GM18505 (cell line): ENCODE data around the gene OLFM4.

Experiments
- ATAC-seq: cut with Tn5 transposase; IDR thresholded peaks from one replicate; pipeline ENCODE4 v1.9.1; 2021; ENCODE audit not compliant: unreplicated experiment
- POLR2A ChIP-seq: IDR thresholded peaks from 4 replicates; pipeline ENCODE4 v1.6.1; 2011; ENCODE audit warnings: borderline replicate concordance; ENCODE audit not compliant: insufficient read depth, insufficient read length; ENCODE audit errors: extremely low read depth

OLFM4 gene

DNA sequence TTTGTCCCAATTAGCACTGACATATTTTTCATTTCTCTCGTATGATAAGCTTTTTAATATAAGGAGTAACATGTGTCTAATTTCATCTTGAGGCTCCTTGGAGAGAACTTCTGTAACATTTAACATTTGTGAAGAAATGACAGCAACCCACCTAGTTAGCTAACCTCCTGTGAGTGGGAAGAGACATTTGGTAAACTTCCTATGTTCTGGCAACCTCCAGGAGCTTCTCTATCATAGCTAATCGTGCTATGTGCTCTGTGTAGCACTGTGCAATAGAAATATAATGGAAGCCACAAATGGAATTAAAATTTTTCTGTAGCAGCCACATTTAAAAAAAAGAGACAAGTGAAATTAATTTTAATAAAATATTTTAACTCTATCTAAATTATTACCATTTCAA is 5.4 kb upstream of the OLFM4 start:
- ATAC-seq, result no peak
- no peak for TF ChIP-seq POLR2A

DNA sequence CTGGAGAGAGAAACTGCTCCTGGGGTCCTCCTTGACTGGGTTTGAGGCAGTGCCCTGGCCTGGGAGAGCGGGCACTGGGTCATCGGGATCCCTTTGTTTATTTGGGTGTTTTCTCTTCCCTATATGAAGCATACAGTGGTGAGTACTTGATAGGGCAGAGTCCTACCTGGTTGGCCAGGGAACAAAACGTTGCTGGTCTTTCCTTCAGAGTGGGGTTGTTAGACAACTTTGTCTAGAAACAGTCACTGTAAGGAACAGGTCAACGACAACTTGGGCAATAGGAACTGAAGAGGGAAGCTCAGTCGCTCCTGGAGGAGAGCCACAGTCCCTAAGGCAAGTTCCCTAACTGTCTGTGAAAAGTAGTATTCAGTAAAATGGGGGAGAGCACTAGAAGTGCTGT is 550 bp upstream of the OLFM4 start:
- no peak for TF ChIP-seq POLR2A
- ATAC-seq, result no peak

GRCh38 chr13:53032849-53033248 is 4.2 kb downstream of the OLFM4 start:
- no peak for TF ChIP-seq POLR2A
- ATAC-seq, result no peak

DNA sequence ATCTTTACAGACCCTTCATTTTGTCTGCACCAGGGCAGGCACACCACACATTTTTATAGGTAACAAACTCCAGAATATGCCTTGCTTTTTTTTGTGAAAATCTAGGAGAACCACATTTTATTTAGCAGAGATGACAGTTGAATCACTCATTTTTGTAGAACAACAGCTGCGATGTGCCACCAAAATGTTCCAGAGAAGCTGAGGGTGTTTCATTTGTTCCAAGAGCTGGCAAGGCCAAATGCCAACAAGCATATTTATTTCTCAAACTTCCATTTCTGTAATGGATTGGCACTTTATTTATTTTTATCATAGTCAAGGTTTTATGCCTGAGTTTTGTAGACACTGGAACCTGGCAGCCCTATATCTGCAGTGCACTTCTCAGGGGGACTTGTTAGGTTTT is 10.4 kb downstream of the OLFM4 start:
- ATAC-seq, result no peak
- TF ChIP-seq POLR2A, result no peak

DNA sequence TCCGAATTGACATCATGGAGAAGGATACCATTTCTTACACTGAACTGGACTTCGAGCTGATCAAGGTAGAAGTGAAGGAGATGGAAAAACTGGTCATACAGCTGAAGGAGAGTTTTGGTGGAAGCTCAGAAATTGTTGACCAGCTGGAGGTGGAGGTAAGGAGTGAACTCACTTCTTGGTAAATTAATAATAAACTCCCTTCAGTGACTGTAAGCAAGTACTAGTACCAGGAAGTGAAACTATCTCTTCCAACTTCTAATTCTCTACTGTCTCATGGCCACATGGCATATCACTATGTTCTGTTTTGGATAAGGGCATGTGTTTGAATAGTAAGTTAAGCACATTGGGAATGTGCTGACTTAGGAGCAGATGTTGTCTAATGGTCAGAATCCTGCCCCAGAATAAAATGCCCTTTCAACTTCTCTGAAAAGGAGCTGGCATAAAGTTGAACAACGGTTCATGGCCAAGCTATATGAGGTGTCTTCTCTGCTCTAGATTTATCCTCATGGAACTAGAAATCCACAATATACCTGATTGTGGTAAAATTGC is 13.4 kb downstream of the OLFM4 start:
- no peak for TF ChIP-seq POLR2A
- ATAC-seq, result no peak

GRCh38 chr13:53042877-53043276 is 14.3 kb downstream of the OLFM4 start:
- ATAC-seq, result no peak
- TF ChIP-seq POLR2A, result no peak

DNA sequence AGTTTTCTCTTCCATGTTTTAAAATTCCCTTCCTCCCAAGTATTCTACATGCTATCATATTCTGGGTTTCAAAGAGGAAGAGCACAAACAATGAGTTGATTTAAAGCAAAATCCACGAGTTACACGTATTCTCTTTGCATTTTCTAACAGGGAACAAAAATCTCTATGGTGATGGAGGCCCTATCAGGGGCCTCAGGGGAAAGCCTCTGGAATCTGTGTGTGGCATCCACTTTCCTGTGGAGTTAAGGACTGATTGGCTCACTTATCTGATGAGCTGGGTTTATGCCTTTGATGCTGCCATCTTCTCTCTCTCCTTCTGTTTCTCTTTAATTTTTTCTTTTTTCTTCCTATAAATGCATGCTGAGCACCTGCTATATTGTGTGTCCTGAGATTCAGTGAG is 14.8 kb downstream of the OLFM4 start:
- ATAC-seq, result no peak
- TF ChIP-seq POLR2A, result no peak

DNA sequence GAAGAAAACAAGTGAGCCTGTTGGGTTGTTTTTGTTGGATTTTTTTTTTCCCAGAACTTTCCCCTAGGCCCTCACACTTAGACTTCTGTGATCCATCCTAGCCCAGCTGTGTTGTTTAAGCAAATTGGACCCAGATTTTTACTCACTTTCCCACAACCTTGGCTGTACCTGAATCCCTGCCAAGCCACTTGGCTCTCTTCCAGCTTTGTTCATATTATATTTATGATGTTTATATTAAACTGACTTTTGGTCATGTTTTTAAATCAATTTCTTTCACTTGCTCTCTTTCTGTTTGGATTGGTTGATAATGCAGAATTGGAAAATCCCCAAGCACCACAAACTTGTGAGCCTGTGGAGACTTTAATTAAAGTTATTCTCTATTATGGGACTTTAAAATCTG is 16.6 kb downstream of the OLFM4 start:
- TF ChIP-seq POLR2A, result no peak
- no peak for ATAC-seq

DNA sequence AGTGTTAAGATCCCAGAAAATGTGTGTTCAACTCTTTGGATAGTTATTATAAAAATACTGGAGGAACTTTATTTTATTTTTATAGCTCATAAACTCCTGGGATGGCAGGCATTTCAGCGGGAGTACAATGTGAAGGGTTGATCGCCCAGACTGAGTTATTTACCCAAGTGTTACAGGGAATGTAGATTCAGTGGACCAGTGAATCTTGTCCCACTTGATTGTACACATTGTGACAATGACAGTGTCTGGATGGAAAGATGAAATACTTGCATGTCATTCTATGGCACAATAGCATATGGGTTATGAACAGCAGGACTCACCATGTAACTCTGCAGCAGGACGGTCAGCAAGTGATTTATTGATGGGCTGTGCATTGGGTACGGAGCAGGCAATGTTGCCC is 20.3 kb downstream of the OLFM4 start:
- no peak for ATAC-seq
- no peak for TF ChIP-seq POLR2A

DNA sequence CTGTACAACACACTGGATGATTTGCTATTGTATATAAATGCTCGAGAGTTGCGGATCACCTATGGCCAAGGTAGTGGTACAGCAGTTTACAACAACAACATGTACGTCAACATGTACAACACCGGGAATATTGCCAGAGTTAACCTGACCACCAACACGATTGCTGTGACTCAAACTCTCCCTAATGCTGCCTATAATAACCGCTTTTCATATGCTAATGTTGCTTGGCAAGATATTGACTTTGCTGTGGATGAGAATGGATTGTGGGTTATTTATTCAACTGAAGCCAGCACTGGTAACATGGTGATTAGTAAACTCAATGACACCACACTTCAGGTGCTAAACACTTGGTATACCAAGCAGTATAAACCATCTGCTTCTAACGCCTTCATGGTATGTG is 21.5 kb downstream of the OLFM4 start:
- no peak for TF ChIP-seq POLR2A
- ATAC-seq, result no peak

DNA sequence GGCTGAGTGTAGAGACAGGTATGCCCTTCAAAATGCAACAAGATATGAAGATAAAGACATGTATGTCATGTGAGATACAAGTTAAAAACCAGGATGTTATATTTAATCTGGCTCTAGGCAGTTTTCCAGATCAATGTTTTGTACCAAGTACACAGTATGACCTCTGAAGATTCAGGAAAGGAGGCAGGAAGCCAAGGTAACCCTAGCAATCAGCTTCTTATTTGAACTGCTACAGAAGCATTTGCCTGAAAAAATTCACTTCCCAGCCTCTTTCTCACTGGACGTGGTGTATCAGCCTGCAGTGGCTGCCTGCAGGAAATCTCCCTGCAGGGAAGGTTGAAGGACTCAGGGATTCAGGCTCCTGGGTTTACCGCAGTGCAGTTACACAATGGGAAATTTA is 24.1 kb downstream of the OLFM4 start:
- no peak for TF ChIP-seq POLR2A
- ATAC-seq, result no peak

GRCh38 chr13:53054569-53054968 is 26.0 kb downstream of the OLFM4 start:
- no peak for ATAC-seq
- no peak for TF ChIP-seq POLR2A

DNA sequence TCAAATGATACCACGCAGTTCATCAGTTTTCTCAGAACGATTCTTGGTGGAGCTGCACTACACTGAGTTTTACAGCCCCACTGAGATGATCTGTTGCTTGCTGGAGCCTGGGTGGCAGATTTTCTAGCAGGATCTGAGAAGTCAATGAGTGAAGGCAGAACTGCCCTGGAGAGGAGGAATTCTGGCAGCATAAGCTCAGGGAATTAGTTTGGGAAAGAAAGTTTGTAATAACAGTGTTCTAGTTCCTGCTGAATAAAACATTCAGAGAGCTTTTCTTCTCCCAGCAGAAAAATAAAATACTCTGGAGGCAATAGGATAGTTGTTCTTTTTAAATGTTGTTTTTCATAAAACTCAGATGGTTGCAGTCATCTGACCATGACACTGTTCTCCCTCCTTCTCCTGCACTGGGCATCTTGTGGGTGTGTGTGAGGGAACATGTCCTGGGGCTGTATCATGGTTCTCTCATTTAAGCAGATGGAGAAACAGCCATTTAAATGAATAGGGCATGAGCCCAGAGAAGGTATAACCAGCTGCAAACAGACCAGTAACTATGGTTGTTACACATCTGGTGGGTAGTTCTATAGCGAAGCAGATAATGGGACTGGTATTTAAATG is 29.6 kb downstream of the OLFM4 start:
- TF ChIP-seq POLR2A, result no peak
- no peak for ATAC-seq

GRCh38 chr13:53060840-53061490 is 32.4 kb downstream of the OLFM4 start:
- no peak for TF ChIP-seq POLR2A
- ATAC-seq, result no peak
